Uterus (tissue), 4 donors: Measurements from ENCODE around the gene RELL2. TPM values are rescaled to one million over a fixed set of nuclear protein-coding genes. Genes with fewer than 3 reads are reported as not detected.

Source experiments
- DNase-seq, 2 donors: peaks; one replicate each; pipeline ENCODE4 v3.0.0-alpha.2; 2019 to 2020
- H3K27ac ChIP-seq, 2 donors: fragments of 200-600 bp; sonication (generic); 1 replicate in 1 of 2; 2 replicates in 1 of 2; pipeline ENCODE4 v1.5.1; 2016 to 2018
- H3K27me3 ChIP-seq, 2 donors: fragments of 200-600 bp; sonication (generic); one replicate each; pipeline ENCODE4 v1.5.1; 2018 to 2019; ENCODE audit warnings: control low read depth in 1 of 2
- H3K36me3 ChIP-seq, 2 donors: fragments of 200-600 bp; sonication (generic); one replicate each; pipeline ENCODE4 v1.5.1; 2019; ENCODE audit warnings: control low read depth in 1 of 2
- H3K4me1 ChIP-seq, 2 donors: fragments of 200-600 bp; sonication (generic); one replicate each; pipeline ENCODE4 v1.5.1; 2018 to 2019; ENCODE audit warnings: control low read depth in 1 of 2
- H3K4me3 ChIP-seq, 2 donors: fragments of 200-600 bp; sonication (generic); 1 replicate in 1 of 2; 2 replicates in 1 of 2; pipeline ENCODE4 v1.5.1; 2018 to 2019; ENCODE audit warnings: mild to moderate bottlenecking in 1 of 2
- H3K9me3 ChIP-seq, 2 donors: fragments of 200-600 bp; sonication (generic); one replicate each; pipeline ENCODE4 v1.5.1; 2019; ENCODE audit warnings: control low read depth in 1 of 2
- CTCF ChIP-seq, 4 experiments: fragments of 200-600 bp in 2 of 4; fragments of 450-650 bp in 2 of 4; sonication (generic) in 2 of 4; IDR thresholded peaks; one replicate each; pipeline ENCODE4 v1.5.1; 2016 to 2019; ENCODE audit warnings: antibody characterized with exemption in 4 of 4, mild to moderate bottlenecking in 2 of 4, moderate library complexity in 1 of 4
- POLR2A ChIP-seq, 2 donors: fragments of 450-650 bp; IDR thresholded peaks; one replicate each; pipeline ENCODE4 v1.6.1; 2016; ENCODE audit warnings: antibody characterized with exemption in 2 of 2, mild to moderate bottlenecking in 1 of 2, moderate library complexity in 1 of 2
- intact Hi-C: fragments of 100-400 bp; cut with DNase I; formaldehyde crosslinking; loops from one replicate; pipeline ENCODE4 v1.15.1; 2023; ENCODE audit warnings: low total_unique reads
- total RNA-seq, 4 donors: library from RNA; depleted of rRNA in 3 of 4; stranded (reverse); fragments of >200 nt in 3 of 4; gene quantifications; one replicate each; pipeline versions ENCODE4 v1.1.0 to v1.2.4, GENCODE V29; 2014 to 2023
- donor health status: DM: yes; HTN: yes; CAD: no.

The RELL2 gene
- total RNA-seq, 4 donors from 2014 or later = 0.35 to 1.7 TPM; not detected in 2

- TF ChIP-seq CTCF (IDR thresholded peaks at IDR 0.05) (no peak), POLR2A (IDR thresholded peaks at IDR 0.05) (no peak)
- Histone ChIP-seq H3K4me1 (no peaks in the 10 kb centered on the region), H3K36me3 (no peaks in the 10 kb centered on the region), H3K27ac (no peak overlapping the region), H3K4me3 (no peak overlapping the region), H3K9me3 (no peaks in the 10 kb centered on the region), H3K27me3 (no peaks in the 10 kb centered on the region)
- intact Hi-C loops = no loop called here
- DNase-seq = peak in 1 of 2 donors; percentile 40
Measured at GRCh38 chr5:141649056-141649688, 12.4 kb downstream of the RELL2 start.

- intact Hi-C loops = no loop called here
- no peaks in the 10 kb centered on the region for H3K9me3 ChIP-seq
- no peak for DNase-seq
- H3K4me1 ChIP-seq = no peaks in the 10 kb centered on the region
- no peak overlapping the region for H3K4me3 ChIP-seq
- no peaks in the 10 kb centered on the region for H3K36me3 ChIP-seq
- no peak for TF ChIP-seq CTCF (IDR thresholded peaks at IDR 0.05)
- TF ChIP-seq POLR2A (IDR thresholded peaks at IDR 0.05) = no peak
- H3K27me3 ChIP-seq = no peaks in the 10 kb centered on the region
- no peak overlapping the region for H3K27ac ChIP-seq
Measured at GRCh38 chr5:141649972-141650371, 13.2 kb downstream of the RELL2 start.

GRCh38 chr5:141650851-141651727 is 14.3 kb downstream of the RELL2 start, which contains the start of gene FCHSD1:
Gene FCHSD1 (minus strand): TSS chr5:141651418. CDS start chr5:141651368, 50 bp downstream.
- H3K9me3 ChIP-seq = no peaks in the 10 kb centered on the region
- H3K27me3 ChIP-seq = no peaks in the 10 kb centered on the region
- no peaks in the 10 kb centered on the region for H3K4me1 ChIP-seq
- no peaks in the 10 kb centered on the region for H3K36me3 ChIP-seq
- TF ChIP-seq CTCF (IDR thresholded peaks at IDR 0.05) (peak in 1 of 4 experiments; percentile 21), POLR2A (IDR thresholded peaks at IDR 0.05) (peak; percentile 21 to 25)
- DNase-seq = peak; percentile 91 to 94
- peak within 1 kb of the TSS; percentile 12 to 64 for H3K27ac ChIP-seq
- H3K4me3 ChIP-seq = peak within 1 kb of the TSS; percentile 57 to 72
- intact Hi-C loops = no loop called here

- no peaks in the 10 kb centered on the region for H3K36me3 ChIP-seq
- H3K4me3 ChIP-seq = peak overlapping the region; percentile 57 to 72
- TF ChIP-seq CTCF (IDR thresholded peaks at IDR 0.05) = no peak
- TF ChIP-seq POLR2A (IDR thresholded peaks at IDR 0.05) = no peak
- intact Hi-C loops = no loop called here
- H3K4me1 ChIP-seq = no peaks in the 10 kb centered on the region
- DNase-seq = no peak
- no peaks in the 10 kb centered on the region for H3K27me3 ChIP-seq
- H3K27ac ChIP-seq = peak overlapping the region; percentile 12 to 64
- no peaks in the 10 kb centered on the region for H3K9me3 ChIP-seq
Measured at GRCh38 chr5:141651728-141652105, 14.9 kb downstream of the RELL2 start.

- no peak overlapping the region for H3K4me3 ChIP-seq
- intact Hi-C loops = no loop called here
- H3K9me3 ChIP-seq = no peaks in the 10 kb centered on the region
- TF ChIP-seq CTCF (IDR thresholded peaks at IDR 0.05) = no peak
- no peak for TF ChIP-seq POLR2A (IDR thresholded peaks at IDR 0.05)
- H3K4me1 ChIP-seq = no peaks in the 10 kb centered on the region
- H3K27me3 ChIP-seq = no peaks in the 10 kb centered on the region
- no peak overlapping the region for H3K27ac ChIP-seq
- no peaks in the 10 kb centered on the region for H3K36me3 ChIP-seq
- no peak for DNase-seq
Measured at GRCh38 chr5:141654298-141654697, 17.5 kb downstream of the RELL2 start.
